Peyer's patch (tissue), 4 donors: ENCODE data around the gene NUP42. TPM values are rescaled to one million over a fixed set of nuclear protein-coding genes. Genes with fewer than 3 reads are reported as not detected.

ENCODE experiments used
- DNase-seq, 3 donors: peaks; one replicate each; pipeline ENCODE4 v3.0.0-alpha.2; 2017 to 2019
- H3K27ac ChIP-seq, 4 donors: fragments of 200-600 bp; sonication (generic); one replicate each; pipeline ENCODE4 v1.5.1; 2016 to 2019
- H3K27me3 ChIP-seq, 2 donors: fragments of 200-600 bp; sonication (generic); one replicate each; pipeline ENCODE4 v1.5.1; 2019
- H3K36me3 ChIP-seq, 3 donors: fragments of 200-600 bp; sonication (generic); one replicate each; pipeline ENCODE4 v1.5.1; 2016 to 2019
- H3K4me1 ChIP-seq, 4 donors: fragments of 200-600 bp; sonication (generic); one replicate each; pipeline ENCODE4 v1.5.1; 2016 to 2019
- H3K4me3 ChIP-seq, 4 donors: fragments of 200-600 bp; sonication (generic); 1 replicate in 3 of 4; 2 replicates in 1 of 4; pipeline ENCODE4 v1.5.1; 2016 to 2019; ENCODE audit warnings: mild to moderate bottlenecking in 1 of 4
- H3K9me3 ChIP-seq, 4 donors: fragments of 200-600 bp; sonication (generic); one replicate each; pipeline ENCODE4 v1.5.1; 2016 to 2019; ENCODE audit warnings: mild to moderate bottlenecking in 1 of 4
- CTCF ChIP-seq, 6 experiments: fragments of 450-650 bp in 4 of 6; fragments of 200-600 bp in 2 of 6; sonication (generic) in 1 of 6; IDR thresholded peaks; one replicate each; pipeline ENCODE4 v1.5.1; 2017 to 2019; ENCODE audit warnings: antibody characterized with exemption in 6 of 6, mild to moderate bottlenecking in 3 of 6, moderate library complexity in 1 of 6
- POLR2A ChIP-seq, 2 donors: fragments of 450-650 bp; IDR thresholded peaks; one replicate each; pipeline ENCODE4 v1.5.1; 2017; ENCODE audit warnings: antibody characterized with exemption in 2 of 2, mild to moderate bottlenecking in 2 of 2, moderate library complexity in 2 of 2
- total RNA-seq, 4 donors: library from RNA; depleted of rRNA; stranded (reverse); fragments of >200 nt; gene quantifications; one replicate each; pipeline ENCODE4 v1.1.0, GENCODE V29; 2016

NUP42 gene
- total RNA-seq, 4 donors from 2014 or later: 23.1 to 92.1 (median 53.7) TPM

- no peak overlapping the region for H3K27ac ChIP-seq
- no peaks in the 10 kb centered on the region for H3K36me3 ChIP-seq
- TF ChIP-seq CTCF (IDR thresholded peaks at IDR 0.05): no peak
- TF ChIP-seq POLR2A (IDR thresholded peaks at IDR 0.05): no peak
- no peak overlapping the region for H3K4me3 ChIP-seq
- no peaks in the 10 kb centered on the region for H3K4me1 ChIP-seq
- H3K27me3 ChIP-seq: no peaks in the 10 kb centered on the region
- H3K9me3 ChIP-seq: no peaks in the 10 kb centered on the region
- no peak for DNase-seq
Observed at GRCh38 chr7:23210506-23210905, 28.7 kb downstream of the NUP42 start.

- Histone ChIP-seq H3K9me3 (no peaks in the 10 kb centered on the region), H3K4me3 (no peak overlapping the region), H3K27me3 (no peaks in the 10 kb centered on the region), H3K27ac (no peak overlapping the region), H3K36me3 (no peaks in the 10 kb centered on the region), H3K4me1 (no peaks in the 10 kb centered on the region)
- no peak for DNase-seq
- TF ChIP-seq POLR2A (IDR thresholded peaks at IDR 0.05): no peak
Observed at GRCh38 chr7:23211589-23211988, 29.7 kb downstream of the NUP42 start.

- Histone ChIP-seq H3K36me3 (no peaks in the 10 kb centered on the region), H3K27ac (no peak overlapping the region), H3K9me3 (no peaks in the 10 kb centered on the region), H3K4me1 (no peaks in the 10 kb centered on the region), H3K4me3 (no peak overlapping the region), H3K27me3 (no peaks in the 10 kb centered on the region)
- TF ChIP-seq CTCF (IDR thresholded peaks at IDR 0.05) (no peak), POLR2A (IDR thresholded peaks at IDR 0.05) (no peak)
- no peak for DNase-seq
Observed at GRCh38 chr7:23212395-23212794, 30.5 kb downstream of the NUP42 start.

- no peaks in the 10 kb centered on the region for H3K36me3 ChIP-seq
- TF ChIP-seq CTCF (IDR thresholded peaks at IDR 0.05) (no peak), POLR2A (IDR thresholded peaks at IDR 0.05) (no peak)
- no peaks in the 10 kb centered on the region for H3K4me1 ChIP-seq
- no peaks in the 10 kb centered on the region for H3K27me3 ChIP-seq
- H3K27ac ChIP-seq: no peak overlapping the region
- H3K4me3 ChIP-seq: no peak overlapping the region
- H3K9me3 ChIP-seq: no peaks in the 10 kb centered on the region
- no peak for DNase-seq
Observed at GRCh38 chr7:23212841-23213240, 31.0 kb downstream of the NUP42 start.

GRCh38 chr7:23213755-23214154 lies 31.9 kb downstream of the NUP42 start:
- DNase-seq: no peak
- Histone ChIP-seq H3K36me3 (no peaks in the 10 kb centered on the region), H3K27ac (no peak overlapping the region), H3K4me1 (no peaks in the 10 kb centered on the region), H3K27me3 (no peaks in the 10 kb centered on the region), H3K9me3 (no peaks in the 10 kb centered on the region), H3K4me3 (no peak overlapping the region)
- no peak for TF ChIP-seq POLR2A (IDR thresholded peaks at IDR 0.05)
- TF ChIP-seq CTCF (IDR thresholded peaks at IDR 0.05): no peak

GRCh38 chr7:23214423-23214822 lies 32.6 kb downstream of the NUP42 start:
- DNase-seq: no peak
- H3K9me3 ChIP-seq: no peaks in the 10 kb centered on the region
- H3K36me3 ChIP-seq: no peaks in the 10 kb centered on the region
- TF ChIP-seq POLR2A (IDR thresholded peaks at IDR 0.05) (no peak), CTCF (IDR thresholded peaks at IDR 0.05) (no peak)
- H3K27me3 ChIP-seq: no peaks in the 10 kb centered on the region
- no peaks in the 10 kb centered on the region for H3K4me1 ChIP-seq
- H3K4me3 ChIP-seq: no peak overlapping the region
- no peak overlapping the region for H3K27ac ChIP-seq
